Sigmoid colon (tissue), 4 donors: ENCODE results near the gene VPS37B.

Source experiments
- CTCF ChIP-seq, 4 experiments: fragments of 450-650 bp in 3 of 4; fragments of 200-600 bp in 1 of 4; IDR thresholded peaks; one replicate each; pipeline ENCODE4 v1.5.1; 2016 to 2019; ENCODE audit warnings: antibody characterized with exemption in 4 of 4, mild to moderate bottlenecking in 3 of 4, moderate library complexity in 2 of 4
- EP300 ChIP-seq, 4 donors: sonication (generic); formaldehyde crosslinking; IDR thresholded peaks; one replicate each; pipeline ENCODE4 v1.6.1; 2017; ENCODE audit warnings: antibody characterized with exemption in 4 of 4
- POLR2AphosphoS5 ChIP-seq, 4 donors: sonication (generic); formaldehyde crosslinking; IDR thresholded peaks; one replicate each; pipeline ENCODE4 v1.6.1; 2017; ENCODE audit warnings: antibody characterized with exemption in 4 of 4

- TF ChIP-seq CTCF (IDR thresholded peaks at IDR 0.05) (no peak), EP300 (IDR thresholded peaks at IDR 0.05) (no peak), POLR2AphosphoS5 (IDR thresholded peaks at IDR 0.05) (no peak)
Observed at GRCh38 chr12:122850695-122851350, 45.1 kb downstream of the VPS37B start.
